Measurements from ENCODE around the gene ACAN.

ACAN gene

DNA sequence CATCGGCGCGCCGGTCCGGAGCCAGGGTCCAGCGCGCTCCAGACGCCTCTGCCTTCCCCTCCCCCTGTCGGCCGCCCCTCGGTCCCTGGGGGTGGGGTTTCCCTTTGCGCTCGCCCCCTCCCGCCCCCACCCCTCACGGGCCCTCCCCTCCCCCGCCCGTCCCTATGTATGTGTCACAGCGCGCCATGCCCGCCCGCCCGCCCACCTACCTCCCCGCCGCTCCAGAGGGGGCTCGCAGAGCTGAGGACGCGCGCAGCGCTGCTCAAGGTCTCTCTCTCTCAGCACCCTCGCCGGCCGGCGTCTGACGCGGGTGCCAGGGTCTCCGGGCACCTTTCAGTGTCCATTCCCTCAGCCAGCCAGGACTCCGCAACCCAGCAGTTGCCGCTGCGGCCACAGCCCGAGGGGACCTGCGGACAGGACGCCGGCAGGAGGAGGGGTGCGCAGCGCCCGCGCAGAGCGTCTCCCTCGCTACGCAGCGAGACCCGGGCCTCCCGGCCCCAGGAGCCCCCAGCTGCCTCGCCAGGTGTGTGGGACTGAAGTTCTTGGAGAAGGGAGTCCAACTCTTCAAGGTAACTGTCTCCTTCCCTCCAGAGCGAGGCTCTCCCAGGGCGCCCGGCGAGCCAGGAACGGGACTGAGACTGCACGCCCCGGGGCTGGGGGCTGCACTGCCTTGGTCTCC lies at the start of gene ACAN:
Gene ACAN (plus strand): TSS at position 196 of the 679 bp plus-strand sequence. CDS start 32,771 bp downstream, outside the sequence.
- no peak for DNase-seq (ENCODE audit: low read depth, low spot score)

- DNase-seq (ENCODE audit: low read depth, low spot score), result no peak
These were observed 46.7 kb upstream of the ACAN start for GRCh38 chr15:88756521-88756920.

DNA sequence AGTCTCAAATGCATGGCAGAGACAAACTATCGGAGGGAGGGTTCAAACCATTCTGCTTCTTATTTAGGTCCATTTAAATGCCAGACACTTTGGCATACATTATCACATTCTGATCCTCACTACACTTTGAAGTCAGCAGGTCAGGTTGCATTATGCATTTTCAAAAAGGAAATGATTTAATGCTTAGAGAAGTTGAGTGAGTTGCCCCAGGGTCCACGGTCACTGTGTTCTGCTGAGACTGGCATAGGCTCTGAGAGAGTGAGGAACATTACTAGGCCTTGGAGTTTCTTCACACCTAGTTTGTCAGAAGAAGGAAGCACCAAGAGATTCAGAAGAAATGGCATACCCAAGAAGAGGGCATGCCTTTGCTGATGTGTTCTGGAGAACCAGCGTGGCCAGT lies 46.3 kb upstream of the ACAN start:
- no peak for DNase-seq (ENCODE audit: low read depth, low spot score)

DNA sequence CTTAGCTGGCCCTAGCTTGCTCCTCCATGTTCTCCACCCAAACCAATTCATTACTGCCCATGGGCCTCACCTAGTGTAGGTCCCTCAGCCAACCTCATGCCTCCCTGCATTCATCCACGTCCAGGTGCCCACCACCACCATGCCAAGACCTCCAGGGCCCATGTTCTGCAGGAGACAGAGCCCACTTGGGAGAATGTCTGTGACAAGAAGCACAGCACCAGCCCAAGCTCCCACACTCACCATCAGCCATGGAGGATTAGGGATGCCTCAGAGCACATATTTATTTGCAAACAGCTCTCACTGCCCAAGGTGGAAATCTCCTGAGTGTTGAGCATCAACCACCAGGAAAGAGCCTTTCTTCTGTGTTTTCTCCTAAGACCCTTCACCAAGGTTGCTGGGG lies 43.4 kb upstream of the ACAN start:
- DNase-seq (ENCODE audit: low read depth, low spot score), result no peak

DNA sequence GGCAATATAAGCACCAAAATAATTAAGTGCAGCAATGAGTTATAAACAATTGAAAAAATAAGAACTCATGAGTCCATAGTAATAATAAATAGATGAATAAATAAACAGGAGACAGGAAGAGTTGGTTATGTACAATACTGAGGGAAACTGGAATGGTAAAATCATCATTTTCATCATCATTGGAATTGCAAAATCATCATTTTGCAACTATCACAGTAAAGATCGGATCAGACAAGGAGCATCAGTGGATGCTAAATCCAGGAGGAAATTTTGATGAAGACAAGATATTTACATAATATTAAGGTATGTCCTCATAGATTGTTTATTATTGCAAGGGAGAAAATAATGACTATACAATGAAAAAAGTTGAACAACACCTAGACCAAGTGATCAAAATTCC lies 38.8 kb upstream of the ACAN start:
- DNase-seq (ENCODE audit: low read depth, low spot score), result no peak

GRCh38 chr15:88765212-88765611 lies 38.0 kb upstream of the ACAN start:
- DNase-seq (ENCODE audit: low read depth, low spot score), result no peak

- no peak for DNase-seq (ENCODE audit: low read depth, low spot score)
These were observed 33.9 kb upstream of the ACAN start for GRCh38 chr15:88769161-88769971.

DNA sequence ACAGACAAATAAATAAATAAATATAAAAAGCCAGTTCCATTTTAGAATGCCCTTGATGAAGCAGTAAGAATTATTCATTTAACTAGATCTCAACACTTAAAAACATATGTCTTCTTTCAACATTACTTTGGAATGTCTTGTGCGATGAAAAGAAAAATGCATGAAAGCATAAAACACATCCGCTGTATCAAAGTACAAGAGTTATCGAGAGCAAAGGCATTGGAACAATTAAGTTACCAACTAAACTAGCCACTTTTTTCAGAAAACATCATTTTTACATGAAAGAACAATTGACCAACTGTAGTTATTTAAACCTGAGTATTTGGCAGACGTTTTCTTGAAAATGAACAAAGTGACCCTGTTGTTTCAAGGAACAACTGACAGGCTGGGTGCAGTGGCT lies 27.5 kb upstream of the ACAN start:
- DNase-seq (ENCODE audit: low read depth, low spot score), result no peak

- DNase-seq (ENCODE audit: low read depth, low spot score), result no peak
These were observed 26.6 kb upstream of the ACAN start for GRCh38 chr15:88776646-88777045.

DNA sequence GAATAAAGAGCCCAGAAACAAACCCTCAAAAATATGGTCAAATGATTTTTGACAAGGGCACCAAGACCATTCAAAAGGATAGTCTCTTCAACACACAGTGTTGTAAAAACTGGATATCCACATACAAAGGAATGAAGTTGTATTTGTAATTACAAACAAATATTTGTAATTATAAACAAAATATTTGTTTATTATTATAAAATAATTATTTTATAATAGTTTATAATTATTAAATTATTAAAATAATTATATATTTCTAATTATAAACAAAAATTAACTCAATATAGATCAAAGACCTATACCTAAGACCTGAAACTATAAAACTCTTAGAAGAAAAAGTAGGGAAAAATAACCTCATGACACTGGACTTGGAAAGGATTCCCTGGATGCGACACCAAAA lies 23.3 kb upstream of the ACAN start:
- no peak for DNase-seq (ENCODE audit: low read depth, low spot score)

GRCh38 chr15:88782465-88782864 lies 20.8 kb upstream of the ACAN start:
- DNase-seq (ENCODE audit: low read depth, low spot score), result no peak

GRCh38 chr15:88785217-88785616 lies 18.0 kb upstream of the ACAN start:
- no peak for DNase-seq (ENCODE audit: low read depth, low spot score)

DNA sequence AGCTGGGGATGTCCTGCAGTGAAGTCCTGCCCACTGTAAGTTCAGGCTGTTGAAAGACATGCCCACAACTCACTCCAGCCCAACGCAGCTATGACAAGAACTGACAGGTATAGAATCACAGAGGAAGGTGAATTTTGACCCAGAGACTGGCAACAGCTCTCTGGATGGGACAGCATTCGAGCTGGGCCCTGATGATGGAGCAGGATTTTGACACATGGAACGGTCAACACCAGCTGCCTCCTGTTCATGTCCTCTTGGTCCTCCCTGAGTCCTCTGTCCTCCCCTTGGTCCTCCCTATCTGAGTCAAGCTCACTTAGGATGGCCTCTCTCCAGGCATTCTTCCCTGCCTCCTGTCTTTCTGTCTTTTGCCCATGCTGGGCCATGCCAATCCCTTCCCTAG lies 15.2 kb upstream of the ACAN start:
- no peak for DNase-seq (ENCODE audit: low read depth, low spot score)

GRCh38 chr15:88788816-88789215 lies 14.4 kb upstream of the ACAN start:
- DNase-seq (ENCODE audit: low read depth, low spot score), result no peak

GRCh38 chr15:88790486-88790885 lies 12.8 kb upstream of the ACAN start:
- no peak for DNase-seq (ENCODE audit: low read depth, low spot score)

DNA sequence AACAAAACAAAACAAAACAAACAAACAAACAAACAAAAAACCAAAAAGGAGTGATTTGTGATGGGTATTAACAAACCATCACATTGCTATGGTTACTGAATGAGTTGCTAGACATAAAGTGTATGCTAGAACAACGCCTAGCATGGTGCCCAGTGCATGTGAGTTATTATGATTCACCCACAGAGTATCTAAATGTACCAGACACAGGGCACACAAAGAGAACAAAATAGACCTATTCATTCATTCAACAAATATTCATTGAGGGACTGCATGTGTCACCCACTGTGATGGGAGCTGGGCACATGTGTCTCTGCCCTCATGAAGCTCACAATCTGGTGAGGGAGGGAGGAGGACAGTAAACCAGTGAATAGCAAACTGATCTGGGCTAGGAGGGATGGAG lies 11.6 kb upstream of the ACAN start:
- no peak for DNase-seq (ENCODE audit: low read depth, low spot score)

GRCh38 chr15:88792342-88793282 lies 10.6 kb upstream of the ACAN start:
- DNase-seq (ENCODE audit: low read depth, low spot score), result no peak

- DNase-seq (ENCODE audit: low read depth, low spot score), result no peak
These were observed 9.2 kb upstream of the ACAN start for GRCh38 chr15:88794001-88794400.

GRCh38 chr15:88797663-88798339 lies 5.4 kb upstream of the ACAN start:
- DNase-seq (ENCODE audit: low read depth, low spot score), result no peak

GRCh38 chr15:88799341-88799740 lies 3.9 kb upstream of the ACAN start:
- DNase-seq (ENCODE audit: low read depth, low spot score), result no peak

- no peak for DNase-seq (ENCODE audit: low read depth, low spot score)
These were observed 3.2 kb upstream of the ACAN start for GRCh38 chr15:88800026-88800425.

DNA sequence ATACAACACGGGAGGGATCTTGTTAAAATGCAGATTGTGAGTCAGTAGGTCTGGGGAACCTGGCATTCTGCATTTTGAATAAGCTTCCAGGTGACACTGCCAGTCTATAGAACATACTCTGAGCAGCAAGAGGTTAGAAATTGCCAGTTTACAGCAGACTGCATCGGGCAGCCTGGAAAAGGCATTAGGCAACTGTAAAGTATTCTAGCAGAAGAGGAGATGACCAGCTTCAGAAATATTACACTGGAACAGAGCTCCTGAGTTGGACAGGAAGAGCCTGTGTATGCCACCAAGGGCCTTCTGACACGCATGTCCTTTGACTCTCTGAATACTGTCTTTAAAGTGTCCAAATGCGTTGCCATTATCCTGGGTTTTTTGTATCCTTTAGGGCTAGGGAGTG lies 2.5 kb upstream of the ACAN start:
- no peak for DNase-seq (ENCODE audit: low read depth, low spot score)

Data from brain pericyte (primary cell).